Measurements from ENCODE around the gene DHX38. TPM values are rescaled to one million over a fixed set of nuclear protein-coding genes. Genes with fewer than 3 reads are reported as not detected.
"Not testable (repeated sequence)": the region's sequence is repeated elsewhere in the genome, so short reads cannot be mapped to it uniquely, and the experiment has no call there.

The DHX38 gene
- total and polyA plus RNA-seq, 2 of the 13 experiments (the other 11 are each of a cell fraction or from before 2014, with no cell fraction given): 54.4 to 85.9 TPM

DNA sequence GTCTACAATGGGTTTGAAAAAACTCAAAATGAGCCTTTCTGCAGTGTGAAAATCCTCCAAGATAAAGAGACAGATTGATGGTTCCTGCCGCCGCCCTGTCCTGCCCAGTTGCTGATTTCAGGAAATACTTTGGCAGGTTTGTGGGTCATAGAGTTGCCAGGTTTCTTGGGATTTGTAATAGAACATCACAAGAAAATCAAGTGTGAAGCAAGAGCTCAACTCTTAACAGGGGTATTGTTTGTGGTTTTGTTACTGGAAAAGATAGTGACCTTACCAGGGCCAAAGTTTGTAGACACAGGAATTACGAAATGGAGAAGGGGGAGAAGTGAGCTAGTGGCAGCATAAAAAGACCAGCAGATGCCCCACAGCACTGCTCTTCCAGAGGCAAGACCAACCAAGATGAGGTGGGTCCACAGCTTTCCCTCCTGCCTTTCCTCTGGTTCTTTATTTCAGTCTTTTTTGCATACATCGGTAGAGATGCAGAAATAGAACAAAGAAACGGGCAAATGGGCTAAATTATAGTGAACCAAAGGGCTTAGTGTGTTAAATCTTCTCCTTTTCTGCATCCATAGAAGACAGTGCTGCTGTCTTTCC, 39.3 kb upstream of the DHX38 start, which contains the start of gene HP (continued):
- peak; percentile 67 for TF ChIP-seq NR2F6 (IDR thresholded peaks at IDR 0.05)
- peak; percentile 77 for TF ChIP-seq NR2F6 (CRISPR knock-in tag; IDR thresholded peaks at IDR 0.05)
- 0 out of 2 replicates have a peak, but pooled peaks have one; percentile 29 for TF ChIP-seq TARDBP (CRISPR knock-in tag; IDR thresholded peaks at IDR 0.05)
- TF ChIP-seq ZNF792 (CRISPR knock-in tag; IDR thresholded peaks at IDR 0.05): peak; percentile 100
- peak; percentile 68; the same call in 1 of the 2 replicates for TF ChIP-seq CHD4 (IDR thresholded peaks at IDR 0.05; ENCODE audit: borderline replicate concordance, low read length)
- peak; percentile 28; the same call in 1 of the 2 replicates for TF ChIP-seq FOXC1 (CRISPR knock-in tag; IDR thresholded peaks at IDR 0.05; ENCODE audit: borderline replicate concordance)
- TF ChIP-seq FOXP1 (IDR thresholded peaks at IDR 0.05): not testable (repeated sequence)
- peak; percentile 53; the same call in 1 of the 2 replicates for TF ChIP-seq FOXP1 (CRISPR knock-in tag; IDR thresholded peaks at IDR 0.05)
- TF ChIP-seq, protein P1, sequence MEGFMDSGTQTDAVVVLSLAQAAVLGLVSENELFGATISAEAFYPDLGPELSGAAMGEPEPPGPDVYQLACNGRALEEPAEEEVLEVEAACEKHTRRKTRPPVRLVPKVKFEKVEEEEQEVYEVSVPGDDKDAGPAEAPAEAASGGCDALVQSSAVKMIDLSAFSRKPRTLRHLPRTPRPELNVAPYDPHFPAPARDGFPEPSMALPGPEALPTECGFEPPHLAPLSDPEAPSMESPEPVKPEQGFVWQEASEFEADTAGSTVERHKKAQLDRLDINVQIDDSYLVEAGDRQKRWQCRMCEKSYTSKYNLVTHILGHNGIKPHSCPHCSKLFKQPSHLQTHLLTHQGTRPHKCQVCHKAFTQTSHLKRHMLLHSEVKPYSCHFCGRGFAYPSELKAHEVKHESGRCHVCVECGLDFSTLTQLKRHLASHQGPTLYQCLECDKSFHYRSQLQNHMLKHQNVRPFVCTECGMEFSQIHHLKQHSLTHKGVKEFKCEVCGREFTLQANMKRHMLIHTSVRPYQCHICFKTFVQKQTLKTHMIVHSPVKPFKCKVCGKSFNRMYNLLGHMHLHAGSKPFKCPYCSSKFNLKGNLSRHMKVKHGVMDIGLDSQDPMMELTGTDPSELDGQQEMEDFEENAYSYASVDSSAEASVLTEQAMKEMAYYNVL (CRISPR knock-in tag; IDR thresholded peaks at IDR 0.05; ENCODE audit: borderline replicate concordance): 0 out of 2 replicates have a peak, but pooled peaks have one; percentile 20
- 0 out of 2 replicates have a peak, but pooled peaks have one; percentile 40 for TF ChIP-seq ZBTB7B (CRISPR knock-in tag; IDR thresholded peaks at IDR 0.05)
- TF ChIP-seq, protein P2, sequence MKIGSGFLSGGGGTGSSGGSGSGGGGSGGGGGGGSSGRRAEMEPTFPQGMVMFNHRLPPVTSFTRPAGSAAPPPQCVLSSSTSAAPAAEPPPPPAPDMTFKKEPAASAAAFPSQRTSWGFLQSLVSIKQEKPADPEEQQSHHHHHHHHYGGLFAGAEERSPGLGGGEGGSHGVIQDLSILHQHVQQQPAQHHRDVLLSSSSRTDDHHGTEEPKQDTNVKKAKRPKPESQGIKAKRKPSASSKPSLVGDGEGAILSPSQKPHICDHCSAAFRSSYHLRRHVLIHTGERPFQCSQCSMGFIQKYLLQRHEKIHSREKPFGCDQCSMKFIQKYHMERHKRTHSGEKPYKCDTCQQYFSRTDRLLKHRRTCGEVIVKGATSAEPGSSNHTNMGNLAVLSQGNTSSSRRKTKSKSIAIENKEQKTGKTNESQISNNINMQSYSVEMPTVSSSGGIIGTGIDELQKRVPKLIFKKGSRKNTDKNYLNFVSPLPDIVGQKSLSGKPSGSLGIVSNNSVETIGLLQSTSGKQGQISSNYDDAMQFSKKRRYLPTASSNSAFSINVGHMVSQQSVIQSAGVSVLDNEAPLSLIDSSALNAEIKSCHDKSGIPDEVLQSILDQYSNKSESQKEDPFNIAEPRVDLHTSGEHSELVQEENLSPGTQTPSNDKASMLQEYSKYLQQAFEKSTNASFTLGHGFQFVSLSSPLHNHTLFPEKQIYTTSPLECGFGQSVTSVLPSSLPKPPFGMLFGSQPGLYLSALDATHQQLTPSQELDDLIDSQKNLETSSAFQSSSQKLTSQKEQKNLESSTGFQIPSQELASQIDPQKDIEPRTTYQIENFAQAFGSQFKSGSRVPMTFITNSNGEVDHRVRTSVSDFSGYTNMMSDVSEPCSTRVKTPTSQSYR (CRISPR knock-in tag; IDR thresholded peaks at IDR 0.05; ENCODE audit: borderline replicate concordance): peak; percentile 75; the same call in 1 of the 2 replicates
- peak; percentile 71; the same call in 1 of the 2 replicates for TF ChIP-seq NFKBIZ (CRISPR knock-in tag; IDR thresholded peaks at IDR 0.05)
- TF ChIP-seq, protein P3, sequence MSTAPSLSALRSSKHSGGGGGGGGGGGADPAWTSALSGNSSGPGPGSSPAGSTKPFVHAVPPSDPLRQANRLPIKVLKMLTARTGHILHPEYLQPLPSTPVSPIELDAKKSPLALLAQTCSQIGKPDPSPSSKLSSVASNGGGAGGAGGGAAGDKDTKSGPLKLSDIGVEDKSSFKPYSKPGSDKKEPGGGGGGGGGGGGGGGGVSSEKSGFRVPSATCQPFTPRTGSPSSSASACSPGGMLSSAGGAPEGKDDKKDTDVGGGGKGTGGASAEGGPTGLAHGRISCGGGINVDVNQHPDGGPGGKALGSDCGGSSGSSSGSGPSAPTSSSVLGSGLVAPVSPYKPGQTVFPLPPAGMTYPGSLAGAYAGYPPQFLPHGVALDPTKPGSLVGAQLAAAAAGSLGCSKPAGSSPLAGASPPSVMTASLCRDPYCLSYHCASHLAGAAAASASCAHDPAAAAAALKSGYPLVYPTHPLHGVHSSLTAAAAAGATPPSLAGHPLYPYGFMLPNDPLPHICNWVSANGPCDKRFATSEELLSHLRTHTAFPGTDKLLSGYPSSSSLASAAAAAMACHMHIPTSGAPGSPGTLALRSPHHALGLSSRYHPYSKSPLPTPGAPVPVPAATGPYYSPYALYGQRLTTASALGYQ (CRISPR knock-in tag; IDR thresholded peaks at IDR 0.05): peak; percentile 56
- peak; percentile 88 for TF ChIP-seq CBFB (CRISPR knock-in tag; IDR thresholded peaks at IDR 0.05)
- peak; percentile 66; the same call in 1 of the 2 replicates for TF ChIP-seq KAT8 (CRISPR knock-in tag; IDR thresholded peaks at IDR 0.05)
- TF ChIP-seq ZNF788 (CRISPR knock-in tag; IDR thresholded peaks at IDR 0.05; ENCODE audit: borderline replicate concordance): peak; percentile 51; the same call in 1 of the 2 replicates
- TF ChIP-seq FOXO1 (CRISPR knock-in tag; IDR thresholded peaks at IDR 0.05): peak; percentile 49; the same call in 1 of the 2 replicates
- TF ChIP-seq BCL6 (CRISPR knock-in tag; IDR thresholded peaks at IDR 0.05): peak; percentile 84
- TF ChIP-seq KLF16 (CRISPR knock-in tag; IDR thresholded peaks at IDR 0.05): peak in 1 of 2 experiments; percentile 61; a peak in 2 of 4 replicates
- 0 out of 2 replicates have a peak, but pooled peaks have one; percentile 51 for TF ChIP-seq ZNF34 (CRISPR knock-in tag; IDR thresholded peaks at IDR 0.05; ENCODE audit: borderline replicate concordance)
- TF ChIP-seq GATAD2A (CRISPR knock-in tag; IDR thresholded peaks at IDR 0.05): peak; percentile 85; the same call in 1 of the 2 replicates
- TF ChIP-seq FOXJ3 (CRISPR knock-in tag; IDR thresholded peaks at IDR 0.05; ENCODE audit: borderline replicate concordance): peak; percentile 70; the same call in 1 of the 2 replicates
